Coronary artery (tissue), 2 donors: ENCODE measurements around the gene ADGRG1.

Source experiments
- DNase-seq: peaks from one replicate; pipeline ENCODE4 v3.0.0-alpha.2; 2017; ENCODE audit warnings: low spot score
- H3K27ac ChIP-seq, 2 donors: fragments of 200-600 bp; sonication (generic); one replicate each; pipeline ENCODE4 v1.5.1; 2016 to 2019
- H3K4me3 ChIP-seq: fragments of 200-600 bp; sonication (generic); 2 replicates; pipeline ENCODE4 v1.5.1; 2016; ENCODE audit warnings: mild to moderate bottlenecking, moderate library complexity
- CTCF ChIP-seq: fragments of 200-600 bp; sonication (generic); IDR thresholded peaks from one replicate; pipeline ENCODE4 v1.5.1; 2019; ENCODE audit warnings: antibody characterized with exemption

The ADGRG1 gene

GRCh38 chr16:57682809-57683635 lies 54.6 kb downstream of the ADGRG1 start:
- H3K4me3 ChIP-seq = no peak overlapping the region
- TF ChIP-seq CTCF = no peak
- DNase-seq = no peak
- H3K27ac ChIP-seq = no peak overlapping the region

- TF ChIP-seq CTCF = no peak
- no peak for DNase-seq
- Histone ChIP-seq H3K4me3 (no peak overlapping the region), H3K27ac (no peak overlapping the region)
Observed at GRCh38 chr16:57683636-57684545, 55.5 kb downstream of the ADGRG1 start.

- no peak overlapping the region for H3K27ac ChIP-seq
- peak; percentile 21 for DNase-seq
- no peak for TF ChIP-seq CTCF
Observed at GRCh38 chr16:57684626-57685358, 56.4 kb downstream of the ADGRG1 start.

GRCh38 chr16:57685633-57686032 lies 57.2 kb downstream of the ADGRG1 start:
- H3K4me3 ChIP-seq = no peak overlapping the region
- H3K27ac ChIP-seq = no peak overlapping the region
- TF ChIP-seq CTCF = no peak
- peak; percentile 38 for DNase-seq

More at GRCh38 chr16:57684626-57685358, 56.4 kb downstream of the ADGRG1 start:
- H3K4me3 ChIP-seq = no peak overlapping the region

- Histone ChIP-seq H3K4me3 (no peak overlapping the region), H3K27ac (no peak overlapping the region)
- no peak for TF ChIP-seq CTCF
- peak; percentile 43 for DNase-seq
Observed at GRCh38 chr16:57686577-57686976, 58.1 kb downstream of the ADGRG1 start.

- Histone ChIP-seq H3K4me3 (no peak overlapping the region), H3K27ac (no peak overlapping the region)
- DNase-seq = peak; percentile 36
- TF ChIP-seq CTCF = no peak
Observed at GRCh38 chr16:57687363-57687929, 59.0 kb downstream of the ADGRG1 start.
